ENCODE data around the gene ANXA11. TPM values are rescaled to one million over a fixed set of nuclear protein-coding genes. Genes with fewer than 3 reads are reported as not detected.

Gene ANXA11
- total and polyA plus RNA-seq, 9 of the 15 experiments (the other 6 are each of a cell fraction or from before 2014, with no cell fraction given) = 43.6 to 212 (median 109) TPM

- TF ChIP-seq BRD4 (IDR thresholded peaks at IDR 0.05) (no peak), SRF (CRISPR knock-in tag; IDR thresholded peaks at IDR 0.05) (peak in 1 of 2 experiments; percentile 59; a peak in 2 of 4 replicates), POU5F1 (IDR thresholded peaks at IDR 0.05; ENCODE audit: borderline replicate concordance, low read depth, low read length, partially characterized antibody) (no peak), ZNF740 (CRISPR knock-in tag; IDR thresholded peaks at IDR 0.05) (peak; percentile 78), ZNF740 (tag; IDR thresholded peaks at IDR 0.05) (0 out of 4 replicates have a peak, but pooled peaks of 1 of the 2 experiments have one; percentile 15), PPARD (CRISPR knock-in tag; IDR thresholded peaks at IDR 0.05) (no peak), KAT2B (IDR thresholded peaks at IDR 0.05; ENCODE audit: low read depth, low read length) (no peak), ZNF395 (CRISPR knock-in tag; IDR thresholded peaks at IDR 0.05) (no peak), MEF2D (tag; conservative IDR thresholded peaks at IDR 0.05; ENCODE audit: low read depth) (peak; percentile 78), TGIF2 (CRISPR knock-in tag; IDR thresholded peaks at IDR 0.05) (no peak), VEZF1 (CRISPR knock-in tag; IDR thresholded peaks at IDR 0.05) (peak; percentile 87), ZHX1 (conservative IDR thresholded peaks at IDR 0.05; ENCODE audit: low read length) (0 out of 2 replicates have a peak, but pooled peaks have one; percentile 65), U2AF2 (optimal IDR thresholded peaks at IDR 0.05; ENCODE audit: low read depth, low read length) (no peak), DEAF1 (CRISPR knock-in tag; IDR thresholded peaks at IDR 0.05) (peak; percentile 31; the same call in 1 of the 2 replicates), TSC22D4 (tag; IDR thresholded peaks at IDR 0.05) (no peak), ZNF431 (CRISPR knock-in tag; IDR thresholded peaks at IDR 0.05) (0 out of 2 replicates have a peak, but pooled peaks have one; percentile 66), ZNF436 (CRISPR knock-in tag; IDR thresholded peaks at IDR 0.05) (no peak), KLF10 (CRISPR knock-in tag; IDR thresholded peaks at IDR 0.05) (no peak)
Measured at GRCh38 chr10:80202934-80203834, 2.2 kb downstream of the ANXA11 start (continued).

Data from K562 (cell line).